Measurements from ENCODE around the gene RRAD. TPM values are rescaled to one million over a fixed set of nuclear protein-coding genes. Genes with fewer than 3 reads are reported as not detected.
A peak's percentile ranks its signal among the peaks of the same experiment; 100 is the strongest.

The RRAD gene
- total and polyA plus RNA-seq, 7 donors: 164 to 2,869 (median 304) TPM

- ATAC-seq (peak; percentile 92 to 97 (median 94)), DNase-seq (peak; percentile 93 to 94)
- H3K27me3 ChIP-seq (ENCODE audit: insufficient read depth in 3 of 3, low read length in 2 of 3): no peaks in the 10 kb centered on the region
- H3K36me3 ChIP-seq (ENCODE audit: insufficient read depth in 1 of 2, low read depth in 1 of 2): no peaks in the 10 kb centered on the region
- intact Hi-C loops (cut with DNase I): loop anchor here in 1 of 2 donors (5.0 kb wide), 2 partner anchors 221 to 466 kb away; no protein-coding TSS in a partner anchor
- H3K4me1 ChIP-seq: peaks cover 4% of the 10 kb centered on the region
- peak; percentile 91 for TF ChIP-seq CTCF (IDR thresholded peaks at IDR 0.05)
- H3K9me3 ChIP-seq: no peaks in the 10 kb centered on the region
- 4 to 6% (median 5%) methylated on average over 39 of the region's 39 CpGs for WGBS, 3 donors
- peak overlapping the region; percentile 61 for H3K4me3 ChIP-seq
- peak overlapping the region; percentile 21 for H3K27ac ChIP-seq
These were observed 52.2 kb downstream of the RRAD start for GRCh38 chr16:66872943-66873684.

GRCh38 chr16:66872559-66872942, 52.8 kb downstream of the RRAD start:
- Histone ChIP-seq H3K36me3 (ENCODE audit: insufficient read depth in 1 of 2, low read depth in 1 of 2) (no peaks in the 10 kb centered on the region), H3K27me3 (ENCODE audit: insufficient read depth in 3 of 3, low read length in 2 of 3) (no peaks in the 10 kb centered on the region), H3K4me3 (peak overlapping the region; percentile 61), H3K4me1 (peaks cover 4% of the 10 kb centered on the region), H3K27ac (peak overlapping the region; percentile 21), H3K9me3 (no peaks in the 10 kb centered on the region)
- WGBS, 3 donors: 61 to 68% (median 62%) methylated on average over 4 of the region's 4 CpGs
- TF ChIP-seq CTCF (IDR thresholded peaks at IDR 0.05): no peak
- intact Hi-C loops (cut with DNase I): loop anchor here in 1 of 2 donors (5.0 kb wide), 2 partner anchors 220 to 465 kb away; no protein-coding TSS in a partner anchor
- DNase-seq (no peak), ATAC-seq (no peak)

DNA sequence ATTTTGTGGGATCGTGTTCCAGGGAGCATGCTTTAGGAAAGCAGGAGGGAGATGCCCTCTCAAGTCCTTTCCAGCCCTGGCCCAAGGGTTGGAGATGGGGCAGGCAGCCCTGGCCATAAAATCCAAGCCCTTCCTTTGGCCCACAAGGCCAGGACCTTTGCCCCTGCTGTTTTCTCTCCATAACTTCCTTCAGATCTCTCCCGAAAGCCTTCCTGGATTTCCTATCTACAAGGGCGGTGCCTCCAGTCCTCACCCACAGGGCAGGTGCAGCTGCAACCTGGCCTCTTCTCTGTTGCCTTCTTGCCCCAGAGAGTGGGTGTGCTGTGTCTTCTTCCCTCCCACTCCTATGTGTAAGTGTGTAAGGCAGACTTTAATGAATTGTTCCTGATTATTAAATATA, 53.5 kb downstream of the RRAD start:
- ATAC-seq (no peak), DNase-seq (no peak)
- Histone ChIP-seq H3K36me3 (ENCODE audit: insufficient read depth in 1 of 2, low read depth in 1 of 2) (no peaks in the 10 kb centered on the region), H3K9me3 (no peaks in the 10 kb centered on the region), H3K27me3 (ENCODE audit: insufficient read depth in 3 of 3, low read length in 2 of 3) (no peaks in the 10 kb centered on the region), H3K4me3 (no peak overlapping the region), H3K27ac (no peak overlapping the region), H3K4me1 (peaks cover 4% of the 10 kb centered on the region)
- intact Hi-C loops (cut with DNase I): loop anchor here in 1 of 2 donors (2.0 to 5.0 kb wide), 3 partner anchors 220 to 465 kb away; no protein-coding TSS in a partner anchor
- TF ChIP-seq CTCF (IDR thresholded peaks at IDR 0.05): no peak
- WGBS, 3 donors: 71 to 100% (median 90%) methylated on average over 3 of the region's 3 CpGs

Other genes with a start within 250 kb of the RRAD start
- 10 to 100 TPM in 1 of 4 donors, 1 to 10 TPM in 3; 7.7 to 10.3 (median 9.1) TPM for gene CMTM4, start 228.8 kb downstream of the RRAD start, total RNA-seq
- 1 to 10 TPM; 2.3 to 4.1 (median 2.4) TPM for gene CMTM4, start 228.8 kb downstream of the RRAD start, polyA plus RNA-seq
- gene DYNC1LI2, start 173.9 kb downstream of the RRAD start, total RNA-seq: 10 to 100 TPM; 60.4 to 68.7 (median 64.8) TPM
- gene DYNC1LI2, start 173.9 kb downstream of the RRAD start, polyA plus RNA-seq: 10 to 100 TPM; 30.8 to 76.0 (median 38.3) TPM
- gene TERB1, start 124.0 kb downstream of the RRAD start, total RNA-seq: under 1 TPM in 1 of 4 donors, not detected in 3; 0.26 TPM
- gene TERB1, start 124.0 kb downstream of the RRAD start, polyA plus RNA-seq: not detected
- gene NAE1, start 94.6 kb downstream of the RRAD start, total RNA-seq: 10 to 100 TPM; 23.8 to 34.4 (median 30.8) TPM
- gene NAE1, start 94.6 kb downstream of the RRAD start, polyA plus RNA-seq: 10 to 100 TPM; 22.7 to 46.1 (median 33.0) TPM
- not detected for gene CA7, start 81.1 kb downstream of the RRAD start, total RNA-seq
- gene CA7, start 81.1 kb downstream of the RRAD start, polyA plus RNA-seq: under 1 TPM in 1 of 3 donors, not detected in 2; 0.05 TPM
- gene PDP2, start 45.0 kb downstream of the RRAD start, total RNA-seq: 1 to 10 TPM; 3.0 to 5.2 (median 4.3) TPM
- 1 to 10 TPM; 1.0 to 2.5 (median 2.0) TPM for gene PDP2, start 45.0 kb downstream of the RRAD start, polyA plus RNA-seq
- gene CDH16, start 6.7 kb downstream of the RRAD start, total RNA-seq: 1 to 10 TPM in 1 of 4 donors, under 1 TPM in 1, not detected in 2; 0.53 to 3.3 TPM
- under 1 TPM; 0.65 to 0.78 (median 0.75) TPM for gene CDH16, start 6.7 kb downstream of the RRAD start, polyA plus RNA-seq
- 100 to 1,000 TPM; 145 to 346 (median 248) TPM for gene CIAO2B, start 8.9 kb upstream of the RRAD start, total RNA-seq
- 100 to 1,000 TPM; 431 to 818 (median 460) TPM for gene CIAO2B, start 8.9 kb upstream of the RRAD start, polyA plus RNA-seq
- 10 to 100 TPM; 22.7 to 92.8 (median 57.6) TPM for gene CES2, start 10.0 kb upstream of the RRAD start, total RNA-seq
- gene CES2, start 10.0 kb upstream of the RRAD start, polyA plus RNA-seq: 10 to 100 TPM; 12.8 to 22.4 (median 21.6) TPM
- gene CES3, start 35.7 kb upstream of the RRAD start, total RNA-seq: 10 to 100 TPM in 3 of 4 donors, 1 to 10 TPM in 1; 9.7 to 15.2 (median 13.5) TPM
- gene CES3, start 35.7 kb upstream of the RRAD start, polyA plus RNA-seq: 1 to 10 TPM in 2 of 3 donors, under 1 TPM in 1; 0.48 to 8.7 (median 8.5) TPM
- 10 to 100 TPM in 2 of 4 donors, 1 to 10 TPM in 2; 6.0 to 41.3 (median 10.4) TPM for gene CES4A, start 63.1 kb upstream of the RRAD start, total RNA-seq
- 1 to 10 TPM; 4.2 to 5.5 (median 4.4) TPM for gene CES4A, start 63.1 kb upstream of the RRAD start, polyA plus RNA-seq
- gene CBFB, start 103.6 kb upstream of the RRAD start, total RNA-seq: 10 to 100 TPM; 32.2 to 66.1 (median 56.7) TPM
- gene CBFB, start 103.6 kb upstream of the RRAD start, polyA plus RNA-seq: 10 to 100 TPM; 24.3 to 56.3 (median 51.4) TPM
- gene PHAF1, start 184.4 kb upstream of the RRAD start, total RNA-seq: 10 to 100 TPM; 12.2 to 19.5 (median 15.5) TPM
- 10 to 100 TPM; 12.3 to 60.4 (median 12.4) TPM for gene PHAF1, start 184.4 kb upstream of the RRAD start, polyA plus RNA-seq
- gene B3GNT9, start 225.5 kb upstream of the RRAD start, total RNA-seq: 1 to 10 TPM in 3 of 4 donors, under 1 TPM in 1; 0.69 to 4.1 (median 2.3) TPM
- gene B3GNT9, start 225.5 kb upstream of the RRAD start, polyA plus RNA-seq: 1 to 10 TPM in 1 of 3 donors, under 1 TPM in 2; 0.75 to 1.8 (median 0.86) TPM
- 1 to 10 TPM; 3.9 to 6.7 (median 5.9) TPM for gene TRADD, start 234.4 kb upstream of the RRAD start, total RNA-seq
- gene TRADD, start 234.4 kb upstream of the RRAD start, polyA plus RNA-seq: 10 to 100 TPM in 2 of 3 donors, 1 to 10 TPM in 1; 7.4 to 14.2 (median 10.7) TPM
- 1 to 10 TPM; 4.5 to 8.6 (median 5.9) TPM for gene FBXL8, start 234.4 kb upstream of the RRAD start, total RNA-seq
- 1 to 10 TPM; 5.1 to 8.0 (median 5.9) TPM for gene FBXL8, start 234.4 kb upstream of the RRAD start, polyA plus RNA-seq
- gene HSF4, start 239.2 kb upstream of the RRAD start, total RNA-seq: 10 to 100 TPM; 44.3 to 97.3 (median 57.6) TPM
- gene HSF4, start 239.2 kb upstream of the RRAD start, polyA plus RNA-seq: 10 to 100 TPM; 15.1 to 47.8 (median 47.4) TPM
- gene NOL3, start 245.0 kb upstream of the RRAD start, total RNA-seq: 100 to 1,000 TPM in 2 of 4 donors, 10 to 100 TPM in 2; 53.6 to 114 (median 88.0) TPM
- 100 to 1,000 TPM in 1 of 3 donors, 10 to 100 TPM in 2; 90.6 to 133 (median 93.9) TPM for gene NOL3, start 245.0 kb upstream of the RRAD start, polyA plus RNA-seq